ENCODE results near the gene C2orf92.
A peak's percentile ranks its signal among the peaks of the same experiment; 100 is the strongest.

C2orf92 gene

GRCh38 chr2:97738179-97739019, 68.9 kb downstream of the C2orf92 start:
- no peak for TF ChIP-seq CTCF (IDR thresholded peaks at IDR 0.05)
- Histone ChIP-seq H3K4me3 (no peak overlapping the region), H3K27ac (no peak overlapping the region)
- no peak for DNase-seq (ENCODE audit: low spot score)

GRCh38 chr2:97739020-97739892, 69.7 kb downstream of the C2orf92 start:
- no peak for TF ChIP-seq CTCF (IDR thresholded peaks at IDR 0.05)
- Histone ChIP-seq H3K27ac (no peak overlapping the region), H3K4me3 (no peak overlapping the region)
- no peak for DNase-seq (ENCODE audit: low spot score)

- Histone ChIP-seq H3K27ac (no peak overlapping the region), H3K4me3 (no peak overlapping the region)
- no peak for TF ChIP-seq CTCF (IDR thresholded peaks at IDR 0.05)
- DNase-seq (ENCODE audit: low spot score) = no peak
These were observed 70.4 kb downstream of the C2orf92 start for GRCh38 chr2:97739893-97740245.

GRCh38 chr2:97740590-97741182, 71.2 kb downstream of the C2orf92 start:
- Histone ChIP-seq H3K4me3 (no peak overlapping the region), H3K27ac (no peak overlapping the region)
- DNase-seq (ENCODE audit: low spot score) = no peak
- peak; percentile 33 for TF ChIP-seq CTCF (IDR thresholded peaks at IDR 0.05)

GRCh38 chr2:97741251-97741650, 71.7 kb downstream of the C2orf92 start:
- Histone ChIP-seq H3K4me3 (no peak overlapping the region), H3K27ac (no peak overlapping the region)
- TF ChIP-seq CTCF (IDR thresholded peaks at IDR 0.05) = no peak
- no peak for DNase-seq (ENCODE audit: low spot score)

GRCh38 chr2:97741686-97742085, 72.2 kb downstream of the C2orf92 start:
- DNase-seq (ENCODE audit: low spot score) = no peak
- H3K27ac ChIP-seq = no peak overlapping the region
- TF ChIP-seq CTCF (IDR thresholded peaks at IDR 0.05) = no peak

More at GRCh38 chr2:97741686-97742085, 72.2 kb downstream of the C2orf92 start:
- H3K4me3 ChIP-seq = no peak overlapping the region

All from coronary artery (tissue), 2 donors.